Measurements from ENCODE around the gene EXOC3L2. TPM values are rescaled to one million over a fixed set of nuclear protein-coding genes. Genes with fewer than 3 reads are reported as not detected.
"Not testable (repeated sequence)": the region's sequence is repeated elsewhere in the genome, so short reads cannot be mapped to it uniquely, and the experiment has no call there.

EXOC3L2 gene
- polyA plus RNA-seq, 3 donors = not detected

- Histone ChIP-seq H3K36me3 (replicated peaks in 1 of 2; ENCODE audit: control insufficient read depth in 1 of 2, insufficient read depth in 2 of 2, low read length in 2 of 2) (peaks cover 41 to 78% of the 10 kb centered on the region in 2 donors), H3K4me2 (replicated peaks; ENCODE audit: extremely low read depth, low read length, poor library complexity, severe bottlenecking) (no peak overlapping the region), H3K27me3 (ENCODE audit: control insufficient read depth in 2 of 2, insufficient read depth in 2 of 2, low read length in 2 of 2) (no peaks in the 10 kb centered on the region), H3K27ac (ENCODE audit: low read depth in 1 of 2, low read length in 2 of 2) (no peak overlapping the region), H3K79me2 (ENCODE audit: insufficient read depth, low read length) (no peaks in the 10 kb centered on the region), H3K9me3 (replicated peaks in 1 of 2; ENCODE audit: control insufficient read depth in 1 of 2, insufficient read depth in 1 of 2, low read length in 2 of 2) (no peaks in the 10 kb centered on the region), H2AFZ (ENCODE audit: insufficient read depth, low read depth, low read length, poor library complexity, severe bottlenecking) (no peak overlapping the region), H3K9ac (ENCODE audit: insufficient read depth, low read length, poor library complexity, severe bottlenecking) (no peak overlapping the region), H4K20me1 (ENCODE audit: insufficient read depth, low read length) (no peaks in the 10 kb centered on the region), H3K4me3 (replicated peaks in 1 of 3; ENCODE audit: low read depth in 2 of 3, low read length in 3 of 3) (no peak overlapping the region), H3K4me1 (ENCODE audit: control insufficient read depth in 1 of 2, insufficient read depth in 2 of 2, low read length in 2 of 2) (no peaks in the 10 kb centered on the region)
- Mint-ChIP-seq H3K4me1 (no peaks in the 10 kb centered on the region), H3K9me3 (no peaks in the 10 kb centered on the region), H3K4me3 (no peak overlapping the region), H3K27me3 (ENCODE audit: low read depth in 3 of 3) (no peaks in the 10 kb centered on the region), H3K36me3 (peaks cover 67 to 95% of the 10 kb centered on the region in 2 donors), H3K27ac (no peak overlapping the region)
- WGBS (ENCODE audit: insufficient coverage) = 83% methylated on average over 7 of the region's 7 CpGs
- DNase-seq = no peak
- intact Hi-C loops (cut with micrococcal nuclease) = no loop called here
- TF ChIP-seq, protein P1, sequence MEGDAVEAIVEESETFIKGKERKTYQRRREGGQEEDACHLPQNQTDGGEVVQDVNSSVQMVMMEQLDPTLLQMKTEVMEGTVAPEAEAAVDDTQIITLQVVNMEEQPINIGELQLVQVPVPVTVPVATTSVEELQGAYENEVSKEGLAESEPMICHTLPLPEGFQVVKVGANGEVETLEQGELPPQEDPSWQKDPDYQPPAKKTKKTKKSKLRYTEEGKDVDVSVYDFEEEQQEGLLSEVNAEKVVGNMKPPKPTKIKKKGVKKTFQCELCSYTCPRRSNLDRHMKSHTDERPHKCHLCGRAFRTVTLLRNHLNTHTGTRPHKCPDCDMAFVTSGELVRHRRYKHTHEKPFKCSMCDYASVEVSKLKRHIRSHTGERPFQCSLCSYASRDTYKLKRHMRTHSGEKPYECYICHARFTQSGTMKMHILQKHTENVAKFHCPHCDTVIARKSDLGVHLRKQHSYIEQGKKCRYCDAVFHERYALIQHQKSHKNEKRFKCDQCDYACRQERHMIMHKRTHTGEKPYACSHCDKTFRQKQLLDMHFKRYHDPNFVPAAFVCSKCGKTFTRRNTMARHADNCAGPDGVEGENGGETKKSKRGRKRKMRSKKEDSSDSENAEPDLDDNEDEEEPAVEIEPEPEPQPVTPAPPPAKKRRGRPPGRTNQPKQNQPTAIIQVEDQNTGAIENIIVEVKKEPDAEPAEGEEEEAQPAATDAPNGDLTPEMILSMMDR (IDR thresholded peaks at IDR 0.05) = no peak
Observed at GRCh38 chr19:45271735-45272108, 26.5 kb upstream of the EXOC3L2 start.

DNA sequence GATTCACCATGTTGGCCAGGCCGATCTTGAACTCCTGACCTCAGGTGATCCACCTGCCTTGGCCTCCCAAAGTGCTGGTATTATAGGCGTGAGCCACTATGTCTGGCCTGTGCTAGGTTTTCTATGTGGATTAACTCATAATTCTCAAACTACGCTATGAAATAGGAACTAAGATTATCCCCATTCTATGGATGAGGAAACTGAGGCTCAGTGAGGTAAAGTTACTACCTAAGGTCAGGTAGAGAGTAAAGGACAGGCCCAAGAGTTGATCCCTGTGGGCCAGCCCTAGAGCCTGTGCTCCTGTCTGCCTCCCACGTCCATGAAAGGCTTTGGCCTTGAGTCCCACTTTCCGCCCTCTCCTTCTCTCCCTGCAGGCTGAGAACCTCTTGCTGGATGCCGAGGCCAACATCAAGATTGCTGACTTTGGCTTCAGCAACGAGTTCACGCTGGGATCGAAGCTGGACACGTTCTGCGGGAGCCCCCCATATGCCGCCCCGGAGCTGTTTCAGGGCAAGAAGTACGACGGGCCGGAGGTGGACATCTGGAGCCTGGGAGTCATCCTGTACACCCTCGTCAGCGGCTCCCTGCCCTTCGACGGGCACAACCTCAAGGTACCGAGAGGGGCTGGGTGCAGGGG is 26.0 kb upstream of the EXOC3L2 start:
- no peak overlapping the region for H3K9ac ChIP-seq (ENCODE audit: insufficient read depth, low read length, poor library complexity, severe bottlenecking)
- intact Hi-C loops (cut with micrococcal nuclease) = no loop called here

DNA sequence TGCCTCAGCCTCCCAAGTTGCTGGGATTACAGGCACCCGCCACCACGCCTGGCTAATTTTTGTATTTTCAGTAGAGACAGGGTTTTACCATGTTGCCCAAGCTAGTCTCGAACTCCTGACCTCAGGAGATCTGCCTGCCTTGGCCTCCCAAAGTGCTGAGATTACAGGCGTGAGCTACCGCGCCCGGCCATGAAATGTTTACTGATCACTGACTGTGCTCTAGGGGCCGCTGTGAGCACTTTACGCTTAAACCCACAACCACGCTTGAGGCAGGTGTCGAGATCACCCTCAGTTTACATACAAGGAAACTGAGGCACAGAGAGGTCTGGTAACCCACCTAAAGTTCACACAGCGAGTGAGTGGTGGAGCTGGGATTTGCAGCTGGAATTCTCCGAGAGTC is 24.7 kb upstream of the EXOC3L2 start:
- H3K36me3 Mint-ChIP-seq = peaks cover 69 to 95% of the 10 kb centered on the region in 2 donors
- H3K4me1 ChIP-seq (ENCODE audit: control insufficient read depth in 1 of 2, insufficient read depth in 2 of 2, low read length in 2 of 2); H3K27ac ChIP-seq (ENCODE audit: low read depth in 1 of 2, low read length in 2 of 2); intact Hi-C loops (cut with micrococcal nuclease); H3K4me3 Mint-ChIP-seq; H3K27me3 Mint-ChIP-seq (ENCODE audit: low read depth in 3 of 3); H3K4me2 ChIP-seq (replicated peaks; ENCODE audit: extremely low read depth, low read length, poor library complexity, severe bottlenecking); H2AFZ ChIP-seq (ENCODE audit: insufficient read depth, low read depth, low read length, poor library complexity, severe bottlenecking); H3K27me3 ChIP-seq (ENCODE audit: control insufficient read depth in 2 of 2, insufficient read depth in 2 of 2, low read length in 2 of 2); H3K27ac Mint-ChIP-seq; H3K9ac ChIP-seq (ENCODE audit: insufficient read depth, low read length, poor library complexity, severe bottlenecking); H3K79me2 ChIP-seq (ENCODE audit: insufficient read depth, low read length); DNase-seq; H4K20me1 ChIP-seq (ENCODE audit: insufficient read depth, low read length); H3K9me3 Mint-ChIP-seq; H3K4me1 Mint-ChIP-seq; H3K9me3 ChIP-seq (replicated peaks in 1 of 2; ENCODE audit: control insufficient read depth in 1 of 2, insufficient read depth in 1 of 2, low read length in 2 of 2); H3K4me3 ChIP-seq (replicated peaks in 1 of 3; ENCODE audit: low read depth in 2 of 3, low read length in 3 of 3): not testable (repeated sequence)
- WGBS (ENCODE audit: insufficient coverage) = 100% methylated on average over 11 of the region's 13 CpGs
- H3K36me3 ChIP-seq (replicated peaks in 1 of 2; ENCODE audit: control insufficient read depth in 1 of 2, insufficient read depth in 2 of 2, low read length in 2 of 2) = peaks cover 43 to 74% of the 10 kb centered on the region in 2 donors

More for the DNA sequence above, 26.0 kb upstream of the EXOC3L2 start:
- Histone ChIP-seq H2AFZ (ENCODE audit: insufficient read depth, low read depth, low read length, poor library complexity, severe bottlenecking) (no peak overlapping the region), H3K27me3 (ENCODE audit: control insufficient read depth in 2 of 2, insufficient read depth in 2 of 2, low read length in 2 of 2) (no peaks in the 10 kb centered on the region), H3K9me3 (replicated peaks in 1 of 2; ENCODE audit: control insufficient read depth in 1 of 2, insufficient read depth in 1 of 2, low read length in 2 of 2) (no peaks in the 10 kb centered on the region), H3K4me1 (ENCODE audit: control insufficient read depth in 1 of 2, insufficient read depth in 2 of 2, low read length in 2 of 2) (no peaks in the 10 kb centered on the region), H3K27ac (ENCODE audit: low read depth in 1 of 2, low read length in 2 of 2) (no peak overlapping the region), H3K79me2 (ENCODE audit: insufficient read depth, low read length) (no peaks in the 10 kb centered on the region), H4K20me1 (ENCODE audit: insufficient read depth, low read length) (no peaks in the 10 kb centered on the region), H3K36me3 (replicated peaks in 1 of 2; ENCODE audit: control insufficient read depth in 1 of 2, insufficient read depth in 2 of 2, low read length in 2 of 2) (peaks cover 44 to 83% of the 10 kb centered on the region in 2 donors), H3K4me3 (replicated peaks in 1 of 3; ENCODE audit: low read depth in 2 of 3, low read length in 3 of 3) (no peak overlapping the region), H3K4me2 (replicated peaks; ENCODE audit: extremely low read depth, low read length, poor library complexity, severe bottlenecking) (no peak overlapping the region)
- 100% methylated on average over 10 of the region's 21 CpGs for WGBS (ENCODE audit: insufficient coverage)
- Mint-ChIP-seq H3K36me3 (peaks cover 68 to 95% of the 10 kb centered on the region in 2 donors), H3K27me3 (ENCODE audit: low read depth in 3 of 3) (no peaks in the 10 kb centered on the region), H3K9me3 (no peaks in the 10 kb centered on the region), H3K4me3 (no peak overlapping the region), H3K4me1 (no peaks in the 10 kb centered on the region), H3K27ac (peak overlapping the region in 1 of 7 donors; percentile 63)
- no peak for DNase-seq
- TF ChIP-seq, protein P1 (IDR thresholded peaks at IDR 0.05) = no peak

Data from CD14-positive monocyte (primary cell).